ENCODE results near the gene TPRG1.

TPRG1 gene

DNA sequence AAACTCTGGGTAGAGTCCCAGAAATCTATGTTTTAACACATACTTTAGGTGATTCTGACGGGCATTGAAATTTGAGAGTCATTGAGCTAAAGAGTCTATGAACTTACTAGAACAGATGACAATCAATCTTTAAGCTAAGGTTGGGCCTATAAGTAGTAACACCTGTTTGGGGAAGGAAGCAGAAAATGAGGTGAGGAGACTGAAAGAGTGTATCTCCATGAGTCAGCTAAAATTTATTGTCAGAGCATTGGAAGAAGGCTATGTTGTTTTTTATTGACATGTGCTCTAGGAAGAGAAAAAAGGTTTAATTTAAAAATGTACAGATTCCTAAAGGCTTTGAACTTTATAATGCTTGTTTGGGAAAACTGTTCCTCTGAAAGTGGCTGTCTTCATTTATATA, 42.9 kb downstream of the TPRG1 start:
- no peak overlapping the region for H3K4me3 ChIP-seq (ENCODE audit: low read length)
- no peak for DNase-seq (ENCODE audit: low read depth, low spot score)

DNA sequence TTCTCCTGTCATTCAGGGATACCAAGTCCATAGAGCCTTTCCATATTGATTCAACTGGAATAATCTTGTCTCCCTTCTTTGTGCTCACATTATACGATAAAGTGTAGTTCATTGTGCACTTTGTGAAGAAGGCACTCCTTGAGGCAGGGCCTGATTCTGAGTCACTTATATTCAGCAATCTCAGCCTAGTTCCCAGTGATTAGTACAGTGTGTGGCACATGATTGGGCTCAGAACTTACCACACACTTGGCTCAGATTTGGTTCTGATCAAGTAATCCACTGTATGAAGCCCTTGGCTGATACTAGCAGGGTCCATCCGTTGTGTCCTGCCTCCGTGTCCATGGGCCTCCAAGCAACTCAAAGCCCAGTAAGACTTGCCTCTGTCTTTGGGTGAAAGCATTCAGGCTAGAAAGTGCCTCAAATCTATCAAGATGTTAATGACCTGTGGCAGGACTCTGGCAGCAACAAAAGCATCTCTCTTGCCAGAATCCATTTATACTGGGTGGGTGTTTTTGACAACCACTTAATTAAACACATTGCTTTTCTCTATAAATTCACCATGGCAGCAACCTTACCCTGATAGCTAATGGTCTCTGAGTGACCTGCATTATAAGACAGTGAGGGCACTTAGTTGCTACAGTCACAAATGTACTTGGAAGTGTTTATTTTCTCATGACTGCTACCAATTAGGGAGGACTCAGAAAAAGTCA, 51.3 kb downstream of the TPRG1 start:
- no peak for DNase-seq (ENCODE audit: low read depth, low spot score)
- no peak overlapping the region for H3K4me3 ChIP-seq (ENCODE audit: low read length)

DNA sequence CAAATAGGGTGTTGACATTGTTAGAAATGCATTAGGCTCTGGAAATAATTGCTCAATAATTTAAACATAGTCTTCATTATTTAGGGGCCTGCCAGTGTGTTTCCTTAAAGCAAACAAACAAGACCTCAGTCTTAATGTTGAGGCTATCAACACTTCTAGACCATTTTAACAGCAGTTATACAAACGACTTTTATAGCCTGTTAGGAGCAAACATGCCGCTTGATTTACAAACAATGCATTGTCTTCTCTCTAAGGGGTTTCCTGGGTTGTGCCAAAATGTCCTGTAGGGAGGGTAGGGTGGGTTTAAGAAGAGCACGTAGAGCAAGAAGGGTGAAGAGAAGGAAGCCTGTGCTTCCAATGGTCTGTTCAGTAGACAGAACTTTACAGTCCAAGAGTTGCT, 53.7 kb downstream of the TPRG1 start:
- no peak for DNase-seq (ENCODE audit: low read depth, low spot score)
- H3K4me3 ChIP-seq (ENCODE audit: low read length): no peak overlapping the region

DNA sequence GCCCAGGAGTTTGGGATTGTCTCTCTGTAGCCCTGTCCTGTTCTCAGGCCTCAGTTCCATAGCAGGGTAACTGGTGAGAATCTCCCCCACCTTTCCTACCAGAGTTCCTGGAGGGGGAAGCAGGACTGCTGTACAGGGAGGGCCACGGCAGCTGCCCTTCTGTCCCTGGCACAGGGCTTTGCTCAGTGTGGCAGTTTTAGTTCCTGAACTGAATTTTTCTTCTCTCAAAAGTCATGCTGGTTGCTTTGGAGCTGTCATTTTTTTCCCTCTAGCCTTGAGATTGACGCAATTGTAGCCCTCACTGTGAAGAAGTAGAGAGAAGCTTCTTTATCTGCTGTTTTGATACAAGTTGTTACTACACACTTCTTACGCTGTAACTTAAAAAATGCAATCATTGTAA, 55.5 kb downstream of the TPRG1 start:
- no peak for DNase-seq (ENCODE audit: low read depth, low spot score)
- no peak overlapping the region for H3K4me3 ChIP-seq (ENCODE audit: low read length)

DNA sequence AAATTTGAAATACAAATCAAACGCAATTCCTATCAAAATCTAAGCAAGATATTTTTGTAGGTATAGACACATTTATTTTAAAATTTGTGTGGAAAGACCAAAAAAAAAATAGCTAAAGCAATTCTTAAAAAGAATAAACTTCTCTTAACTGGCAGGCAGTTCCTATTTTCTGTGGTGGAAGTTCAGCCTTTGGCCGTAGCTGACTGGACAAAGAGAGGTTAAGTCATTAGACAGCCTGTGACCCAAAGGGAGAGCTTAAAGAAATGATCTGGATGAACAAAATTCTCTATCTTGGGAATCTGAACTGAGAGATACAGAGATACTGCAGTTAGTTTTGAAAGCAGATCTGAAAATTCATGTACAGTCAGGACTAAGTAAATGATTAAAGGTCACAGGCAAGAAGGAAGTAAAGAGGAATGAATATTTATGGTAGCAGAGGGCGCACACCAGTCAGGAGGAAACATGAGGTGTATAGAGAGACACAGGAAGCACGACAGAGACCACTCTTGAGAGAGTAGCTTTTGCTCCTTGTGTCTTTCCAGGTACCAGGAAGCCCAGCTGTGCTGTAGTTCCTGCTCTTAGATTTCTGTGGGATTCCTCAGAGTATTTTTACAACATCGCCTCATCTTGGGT, 57.5 kb downstream of the TPRG1 start:
- DNase-seq (ENCODE audit: low read depth, low spot score): no peak

DNA sequence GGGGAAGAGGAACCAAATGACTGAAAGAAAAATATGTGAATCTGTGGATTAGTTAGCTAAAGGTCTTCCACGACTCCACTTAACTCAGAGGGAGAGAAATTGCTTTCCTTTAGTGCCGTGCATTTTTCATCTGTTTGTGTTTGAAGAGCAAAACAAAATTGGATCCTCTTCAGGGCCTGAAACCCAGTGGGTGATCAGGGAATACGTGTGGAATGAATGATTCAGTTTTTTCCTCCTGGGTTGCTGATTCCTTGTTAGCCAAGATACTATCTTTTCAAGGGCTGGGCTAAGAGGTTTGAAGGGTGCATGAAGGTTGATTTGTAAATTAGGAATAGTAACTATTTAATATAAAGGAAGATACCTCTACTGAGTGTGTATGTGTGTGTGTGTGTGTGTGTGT, 61.0 kb downstream of the TPRG1 start:
- no peak overlapping the region for H3K4me3 ChIP-seq (ENCODE audit: low read length)
- no peak for DNase-seq (ENCODE audit: low read depth, low spot score)

More for the DNA sequence above, 57.5 kb downstream of the TPRG1 start:
- H3K4me3 ChIP-seq (ENCODE audit: low read length): no peak overlapping the region

DNA sequence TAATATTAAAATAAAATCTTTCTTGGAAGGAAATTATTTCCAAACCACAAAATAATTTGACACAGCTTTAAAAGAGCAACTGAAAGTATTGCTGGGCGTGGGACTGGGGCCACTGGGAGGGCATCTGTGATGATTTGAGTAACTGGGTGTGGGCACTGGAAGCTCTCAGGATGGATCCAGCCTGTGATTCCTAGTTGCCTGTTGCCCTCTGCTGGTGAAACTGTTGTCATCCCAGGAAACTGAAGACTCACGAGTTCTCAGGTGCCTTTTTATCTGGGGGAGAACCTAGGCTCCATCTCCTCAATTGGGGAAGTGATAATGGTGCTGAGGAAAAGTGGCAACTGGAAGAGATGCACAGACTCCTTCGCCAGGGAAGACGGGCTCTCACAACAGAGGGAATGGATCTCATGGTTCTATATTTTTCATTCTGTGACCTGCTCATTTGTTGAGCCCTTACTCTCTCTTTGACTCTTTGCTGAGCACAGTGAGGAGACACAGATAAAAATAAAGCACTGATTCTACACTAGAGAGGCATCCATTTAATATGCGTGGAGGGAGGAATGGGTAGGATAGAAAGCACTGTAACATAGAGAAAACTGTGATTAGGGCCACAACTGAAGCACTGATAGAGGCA, 61.6 kb downstream of the TPRG1 start:
- no peak overlapping the region for H3K4me3 ChIP-seq (ENCODE audit: low read length)
- peak; percentile 19 for DNase-seq (ENCODE audit: low read depth, low spot score)

DNA sequence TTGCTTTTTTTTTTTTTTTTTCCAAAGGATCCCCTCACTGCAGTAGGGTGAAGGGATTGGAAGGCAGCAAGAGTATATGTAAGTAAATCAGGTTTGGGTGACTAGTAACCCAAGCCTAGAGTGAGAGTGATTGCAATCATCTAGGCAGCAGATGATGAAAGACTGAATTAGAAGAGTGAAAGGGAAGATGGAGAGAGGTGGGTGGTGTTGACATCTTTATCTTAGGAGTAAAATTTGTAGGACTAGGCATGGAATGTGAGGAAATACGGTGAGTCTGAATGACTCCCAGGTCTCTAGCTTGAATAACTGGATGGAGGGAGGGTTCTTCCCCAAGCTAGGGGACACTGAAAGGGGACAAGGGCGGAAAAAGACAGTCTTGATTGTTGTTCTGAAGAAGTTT, 63.4 kb downstream of the TPRG1 start:
- DNase-seq (ENCODE audit: low read depth, low spot score): no peak
- no peak overlapping the region for H3K4me3 ChIP-seq (ENCODE audit: low read length)

DNA sequence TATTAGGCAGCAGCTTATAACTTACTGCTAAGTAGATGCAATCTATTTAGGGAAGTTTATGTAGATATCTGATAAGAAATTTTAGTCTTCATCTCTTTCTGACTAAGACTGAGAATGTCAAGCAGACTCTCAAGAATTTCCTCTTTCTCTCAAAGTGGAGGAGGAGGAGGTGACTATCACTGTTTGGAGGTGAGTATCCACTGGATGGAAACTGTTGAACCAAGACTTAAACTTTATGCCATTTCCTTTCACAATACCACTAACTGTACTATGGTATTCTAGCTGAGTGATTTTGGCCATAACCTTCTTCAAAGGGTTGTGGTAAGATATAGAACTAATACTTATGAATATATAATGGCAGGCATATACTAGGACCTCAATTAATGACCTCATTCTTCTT, 64.6 kb downstream of the TPRG1 start:
- H3K4me3 ChIP-seq (ENCODE audit: low read length): no peak overlapping the region
- no peak for DNase-seq (ENCODE audit: low read depth, low spot score)

DNA sequence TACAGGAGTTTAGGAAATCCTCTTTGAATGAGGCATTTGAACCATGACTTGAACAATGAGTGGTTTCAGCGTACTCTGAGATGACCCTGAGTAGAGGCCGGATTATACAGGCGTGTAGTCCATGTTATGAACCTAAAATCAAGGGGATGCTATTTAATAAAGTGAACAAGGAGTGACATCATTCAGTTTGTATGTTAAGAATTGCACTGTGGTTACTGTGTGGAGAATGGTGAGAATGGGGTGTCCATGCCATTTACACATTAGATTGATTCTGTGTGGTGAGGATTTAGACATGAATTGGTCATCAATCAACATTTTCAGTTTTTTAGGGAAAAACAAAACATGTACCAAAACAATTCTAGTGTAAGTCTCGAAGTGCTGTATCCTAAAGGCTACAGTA, 65.8 kb downstream of the TPRG1 start:
- no peak for DNase-seq (ENCODE audit: low read depth, low spot score)
- no peak overlapping the region for H3K4me3 ChIP-seq (ENCODE audit: low read length)

DNA sequence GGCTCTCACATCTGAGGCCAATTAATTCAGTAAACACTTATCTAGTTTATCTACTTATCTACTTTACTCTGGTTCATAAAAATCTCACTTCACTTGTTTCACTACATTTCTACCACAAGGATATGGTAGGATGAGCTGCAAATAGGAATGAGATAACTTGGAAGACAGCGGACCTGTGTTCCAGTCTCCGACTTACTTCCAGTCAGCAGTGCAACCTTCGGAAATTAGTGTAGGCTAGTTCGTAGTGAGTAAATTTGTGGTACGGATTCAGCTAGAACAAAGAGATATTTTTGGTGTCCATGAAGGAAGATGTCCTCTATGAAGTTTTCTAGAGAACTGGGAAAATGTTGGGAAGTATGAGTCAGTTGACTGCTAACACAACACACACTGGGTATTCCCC, 66.3 kb downstream of the TPRG1 start:
- no peak overlapping the region for H3K4me3 ChIP-seq (ENCODE audit: low read length)

DNA sequence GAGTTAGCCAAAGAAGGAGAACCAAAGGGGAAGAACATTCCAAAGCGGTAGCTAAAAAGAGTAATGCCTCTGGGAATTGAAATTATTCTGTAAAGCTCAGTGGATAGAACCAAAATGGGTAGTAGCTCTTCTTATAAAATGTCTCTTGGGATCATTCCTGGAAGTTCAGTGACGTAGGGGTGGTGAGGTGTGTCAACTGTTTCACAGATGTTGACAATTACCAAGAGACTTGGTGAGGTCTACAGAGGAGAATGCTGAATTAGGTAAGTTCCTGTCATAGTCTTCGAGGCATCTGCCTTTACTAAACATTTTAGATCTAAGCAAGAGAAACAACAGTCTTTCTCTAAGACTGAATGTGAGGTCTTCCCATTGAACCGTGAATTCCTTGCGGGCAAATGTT, 67.8 kb downstream of the TPRG1 start:
- DNase-seq (ENCODE audit: low read depth, low spot score): no peak
- H3K4me3 ChIP-seq (ENCODE audit: low read length): no peak overlapping the region

More for the DNA sequence above, 66.3 kb downstream of the TPRG1 start:
- no peak for DNase-seq (ENCODE audit: low read depth, low spot score)

DNA sequence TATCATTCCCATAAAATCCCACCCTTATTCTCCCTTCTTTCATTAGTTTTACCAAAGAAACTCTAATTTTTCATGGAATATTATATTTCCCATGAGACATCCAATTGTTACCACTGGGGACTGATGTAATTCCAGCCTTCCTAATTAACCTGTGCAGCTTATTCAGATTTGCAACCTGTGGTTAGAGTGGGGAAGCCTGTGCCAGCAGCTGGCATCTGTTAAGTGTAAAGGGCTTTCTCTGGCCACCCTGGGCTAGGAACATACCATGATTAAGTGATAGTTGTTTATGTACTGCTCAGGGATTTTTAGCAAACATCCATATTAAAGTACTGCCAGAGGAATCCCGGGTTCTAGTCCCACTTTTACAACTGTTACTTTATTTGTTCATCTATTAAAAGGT, 78.2 kb downstream of the TPRG1 start:
- no peak overlapping the region for H3K4me3 ChIP-seq (ENCODE audit: low read length)
- no peak for DNase-seq (ENCODE audit: low read depth, low spot score)

DNA sequence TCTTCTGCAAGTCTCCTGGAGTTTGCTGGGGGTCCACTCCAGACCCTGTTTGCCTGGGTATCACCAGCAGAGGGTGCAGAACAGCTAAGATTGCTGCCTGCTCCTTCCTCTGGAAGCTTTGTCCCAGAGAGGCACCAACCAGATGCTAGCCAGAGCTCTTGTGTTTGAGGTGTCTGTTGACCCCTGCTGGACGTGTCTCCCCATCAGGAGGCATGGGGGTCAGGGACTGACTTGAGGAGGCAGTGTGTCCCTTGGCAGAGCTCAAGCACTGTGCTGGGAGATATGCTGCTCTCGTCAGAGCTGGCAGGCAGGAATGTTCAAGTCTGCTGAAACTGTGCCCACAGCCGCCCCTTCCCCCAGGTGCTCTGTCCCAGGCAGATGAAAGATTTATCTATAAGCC, 86.5 kb downstream of the TPRG1 start:
- no peak for DNase-seq (ENCODE audit: low read depth, low spot score)
- H3K4me3 ChIP-seq (ENCODE audit: low read length): no peak overlapping the region

DNA sequence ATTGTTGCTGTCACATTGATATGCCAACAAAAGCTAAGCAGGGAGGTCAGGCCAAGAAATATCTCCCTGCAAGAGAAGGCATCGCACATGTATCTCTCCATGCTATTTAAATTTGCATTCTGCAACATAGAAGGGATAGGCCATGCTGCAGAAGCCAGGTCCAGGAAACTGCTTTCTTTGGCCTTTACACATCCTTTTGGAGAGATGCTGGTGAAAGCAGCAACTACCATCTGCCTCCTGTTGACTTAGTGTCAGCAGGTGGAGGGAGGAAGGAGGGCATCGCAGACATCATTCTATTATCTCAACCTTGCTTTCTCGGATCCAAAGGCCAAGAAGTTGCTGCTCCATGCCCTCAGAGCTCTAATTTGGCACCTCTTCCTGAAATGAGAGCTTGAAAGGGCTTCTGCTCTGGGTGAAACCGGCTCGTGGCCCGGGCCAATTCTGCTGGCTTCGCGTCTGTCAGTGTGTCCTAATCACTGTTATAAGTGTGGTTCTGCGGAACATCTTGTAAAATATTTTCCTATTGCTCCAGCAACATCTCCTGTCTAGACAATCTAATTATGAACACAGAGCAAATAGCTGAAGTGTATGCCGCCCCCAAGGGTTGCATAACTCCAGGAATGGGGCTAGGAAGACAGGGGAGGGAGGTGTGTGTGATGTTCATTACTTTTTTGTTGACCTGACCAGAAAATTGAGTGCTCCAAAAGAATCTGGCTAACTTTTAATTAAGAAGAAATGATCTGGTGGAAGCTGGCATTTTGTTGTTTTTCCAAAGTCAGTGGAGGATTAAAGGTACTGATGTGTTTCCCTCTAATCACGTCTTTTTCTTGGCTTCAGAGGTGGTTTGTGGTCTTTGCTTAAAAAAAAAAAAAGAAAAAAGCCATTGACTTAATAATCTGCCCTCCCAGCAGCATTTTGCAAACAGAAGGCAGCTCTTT, 89.1 kb downstream of the TPRG1 start:
- DNase-seq (ENCODE audit: low read depth, low spot score): no peak

DNA sequence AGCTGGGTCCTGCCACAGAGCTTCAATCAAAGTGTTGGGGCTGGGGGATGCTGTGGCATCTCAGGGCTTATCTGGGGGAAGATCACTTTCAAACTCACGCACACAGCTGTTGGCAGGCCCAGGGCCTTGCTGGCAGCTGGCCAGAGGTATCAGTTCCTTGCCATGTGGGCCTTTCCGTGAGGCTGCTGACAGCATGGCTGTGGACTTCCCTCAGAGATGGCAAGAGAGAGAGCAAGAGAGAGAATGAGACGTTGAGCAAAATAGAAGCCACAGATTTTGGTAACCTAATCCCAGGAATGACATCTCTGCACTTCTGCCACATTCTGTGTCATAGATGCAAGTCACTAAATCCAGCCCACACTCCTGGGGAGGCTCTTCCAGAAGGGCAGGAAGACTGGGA, 91.0 kb downstream of the TPRG1 start:
- H3K4me3 ChIP-seq (ENCODE audit: low read length): no peak overlapping the region
- no peak for DNase-seq (ENCODE audit: low read depth, low spot score)

More for the DNA sequence above, 89.1 kb downstream of the TPRG1 start:
- H3K4me3 ChIP-seq (ENCODE audit: low read length): no peak overlapping the region

DNA sequence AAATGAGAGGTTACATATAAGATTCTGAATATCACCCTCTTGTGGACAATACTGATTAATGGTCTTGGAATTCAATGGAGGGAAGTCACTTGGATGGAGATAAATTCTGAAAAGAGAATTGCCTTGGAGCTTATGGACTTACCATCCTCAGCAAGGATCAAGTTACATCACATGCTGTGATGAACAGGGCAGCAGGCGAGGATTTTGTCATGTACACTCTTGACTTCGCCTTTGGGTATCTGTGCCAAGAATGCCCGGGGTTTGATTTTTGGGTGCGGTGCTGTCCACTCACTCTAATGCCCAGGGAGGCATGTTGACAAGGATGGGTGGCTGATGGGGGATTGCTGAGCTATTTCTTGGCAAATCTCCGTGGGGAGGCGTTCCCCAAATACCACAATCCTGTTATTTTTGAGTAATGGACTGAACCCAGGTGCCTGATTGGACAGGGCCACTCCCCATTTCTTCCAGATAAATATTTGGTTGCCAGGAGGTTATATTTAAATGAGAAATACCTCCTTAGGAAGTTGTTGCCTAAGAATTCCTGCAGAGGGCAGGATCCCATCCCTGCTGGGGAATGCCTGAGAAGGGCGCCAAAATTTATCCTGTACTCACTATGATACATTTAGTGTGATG, 96.3 kb downstream of the TPRG1 start:
- no peak for DNase-seq (ENCODE audit: low read depth, low spot score)
- H3K4me3 ChIP-seq (ENCODE audit: low read length): no peak overlapping the region

DNA sequence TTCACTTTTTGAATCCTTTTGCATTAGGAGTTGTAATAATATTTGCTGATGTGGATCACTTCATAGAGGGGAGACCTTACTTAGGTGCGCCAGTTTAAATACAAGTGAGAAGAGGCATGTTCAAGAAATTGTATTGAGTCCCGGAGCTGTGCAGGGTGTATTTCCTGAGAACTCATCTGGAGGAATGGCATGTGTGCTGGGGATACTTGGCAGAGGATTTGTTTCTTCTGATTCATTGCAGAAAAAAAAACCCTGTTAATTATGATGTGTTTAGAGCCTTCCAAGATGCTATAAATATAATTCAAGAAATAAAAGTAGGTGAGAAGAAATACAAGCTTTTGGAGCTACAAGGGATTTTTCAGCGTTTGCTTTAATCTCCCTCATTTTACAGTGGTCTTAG, 97.6 kb downstream of the TPRG1 start:
- H3K4me3 ChIP-seq (ENCODE audit: low read length): no peak overlapping the region
- DNase-seq (ENCODE audit: low read depth, low spot score): no peak

DNA sequence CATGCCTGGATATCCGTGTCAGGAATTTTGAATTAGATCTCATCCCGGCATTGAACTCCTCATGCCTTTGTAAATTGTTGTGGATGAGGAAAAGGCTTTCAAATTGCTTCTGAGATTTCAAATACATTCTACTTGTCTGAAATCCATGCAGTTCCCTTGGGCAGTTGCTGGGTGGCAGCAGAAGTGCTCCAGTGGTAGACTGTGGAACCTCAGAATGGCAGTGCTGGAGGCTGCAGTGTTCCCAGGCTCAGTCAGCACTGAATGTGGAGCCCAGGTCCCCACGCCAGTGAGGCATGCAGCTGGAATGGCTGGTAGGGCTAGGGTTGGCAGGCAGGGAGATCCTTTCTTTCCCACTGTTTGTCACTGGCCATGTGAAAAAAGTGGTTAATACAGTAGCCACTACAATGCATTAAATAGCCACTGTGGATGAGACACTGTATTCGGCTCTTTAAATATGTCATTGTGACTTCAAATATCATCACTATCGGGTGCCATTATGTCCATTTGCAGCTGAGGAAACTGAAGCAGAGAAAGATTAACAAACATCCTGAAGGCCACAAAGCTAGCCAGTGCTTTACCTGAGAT, 98.6 kb downstream of the TPRG1 start:
- no peak overlapping the region for H3K4me3 ChIP-seq (ENCODE audit: low read length)
- peak; percentile 22 for DNase-seq (ENCODE audit: low read depth, low spot score)
